GM15510 (cell line): ENCODE data around the gene TDRKH.

Experiments
- POLR2A ChIP-seq: IDR thresholded peaks from 3 replicates; pipeline ENCODE4 v1.6.1; 2011; ENCODE audit warnings: borderline replicate concordance; ENCODE audit not compliant: insufficient read length; ENCODE audit errors: extremely low read depth

TDRKH gene

DNA sequence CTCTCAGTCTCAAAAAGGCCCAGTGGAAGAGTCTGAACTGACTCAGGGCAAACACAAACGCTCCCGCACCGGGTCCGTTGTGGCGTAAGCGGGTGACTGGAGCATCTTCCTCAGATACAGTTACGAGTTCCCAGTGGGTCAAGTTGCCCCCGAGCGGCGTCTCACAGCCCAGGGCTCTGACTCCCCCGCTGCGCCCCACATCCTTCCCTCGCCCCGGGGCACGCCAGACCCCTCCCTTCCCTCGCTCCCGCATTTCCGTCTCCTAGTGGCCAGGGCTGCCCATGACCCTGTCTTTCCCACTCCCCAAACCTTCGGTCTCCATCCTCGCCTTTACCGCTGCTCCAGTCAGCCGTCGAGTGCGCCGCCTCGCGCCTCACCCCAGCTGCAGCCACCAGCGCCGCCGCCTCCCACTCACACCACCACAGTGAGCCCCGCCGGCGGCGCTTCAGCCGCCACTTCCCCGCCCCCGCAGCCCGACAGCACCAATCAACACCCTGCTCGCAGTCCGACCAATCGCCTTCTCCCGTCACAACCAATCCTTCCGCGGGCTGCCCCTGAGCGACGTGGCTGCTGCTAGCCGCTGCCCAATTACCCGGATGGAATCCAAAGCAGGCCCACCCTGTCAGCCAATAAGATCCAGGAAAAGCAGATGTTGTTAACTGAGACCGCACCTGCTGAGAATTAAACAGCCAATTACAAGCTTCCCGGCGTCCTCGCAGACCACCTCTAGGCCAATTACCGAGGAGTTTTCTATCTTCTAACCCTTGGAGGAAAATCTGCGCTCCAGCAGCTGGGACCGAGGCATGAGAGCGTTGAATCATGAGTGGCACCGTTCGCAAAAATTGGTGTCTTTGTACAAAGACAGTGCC, at the start of gene TDRKH:
TSS of gene TDRKH (minus strand) at position 430 of the 869 bp plus-strand sequence. CDS start 7,478 bp downstream, outside the sequence.
- peak; percentile 60 for TF ChIP-seq POLR2A

DNA sequence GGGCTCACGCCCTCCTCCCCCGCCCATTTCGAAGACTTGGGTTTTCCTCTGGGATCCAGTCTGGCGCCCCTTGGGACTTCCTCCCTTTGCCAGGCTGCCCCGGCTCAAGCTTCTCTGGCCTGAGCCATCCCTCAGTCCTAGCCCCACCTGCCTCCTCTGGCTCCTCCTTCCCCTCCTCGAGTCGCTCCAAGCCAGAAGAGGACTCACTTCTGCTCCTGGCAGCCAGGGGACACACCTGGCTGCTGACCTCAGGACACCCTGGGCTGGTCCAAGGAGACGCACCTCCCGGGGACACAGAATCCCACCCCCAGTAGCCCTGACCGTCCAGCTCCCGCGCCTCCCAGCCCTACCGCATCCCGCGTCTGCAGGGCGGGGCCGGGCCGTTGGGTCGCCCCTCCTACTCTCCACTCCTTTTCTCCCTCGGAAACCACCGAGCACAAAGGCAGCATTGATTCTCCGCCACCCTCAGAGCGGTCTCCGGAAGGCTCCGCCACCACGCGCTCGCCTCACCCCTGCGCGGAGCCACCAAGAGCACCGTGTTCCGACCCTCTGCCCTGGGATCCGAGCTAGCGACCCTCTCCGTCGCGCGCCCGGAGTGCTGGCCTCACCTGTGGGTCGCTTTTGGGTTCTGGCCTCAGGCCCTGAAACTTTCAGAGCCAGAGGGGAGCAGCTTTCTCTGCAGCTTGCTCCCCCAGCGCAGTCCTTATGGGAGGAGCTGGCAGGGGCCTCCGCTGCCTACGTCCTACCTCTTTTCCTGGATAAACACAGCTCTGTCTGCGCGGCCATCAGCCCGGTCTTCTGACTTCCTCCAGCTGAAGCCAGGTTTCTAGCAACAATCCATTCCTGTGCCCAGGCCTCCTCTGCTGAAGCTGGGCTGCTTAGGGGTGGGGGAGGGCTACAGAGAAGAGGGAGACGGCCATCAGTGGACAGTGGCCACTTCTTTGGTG, 49.4 kb upstream of the TDRKH start, which contains the start of gene C2CD4D:
TSS of gene C2CD4D (minus strand) at position 364 of the 947 bp plus-strand sequence. CDS start 831 bp downstream, outside the sequence.
- TF ChIP-seq POLR2A, result no peak

- no peak for TF ChIP-seq POLR2A
Observed at GRCh38 chr1:151839082-151839412, 48.7 kb upstream of the TDRKH start.

- no peak for TF ChIP-seq POLR2A
Observed at GRCh38 chr1:151838222-151839081, 48.2 kb upstream of the TDRKH start.

- no peak for TF ChIP-seq POLR2A
Observed at GRCh38 chr1:151837884-151838221, 47.6 kb upstream of the TDRKH start.

DNA sequence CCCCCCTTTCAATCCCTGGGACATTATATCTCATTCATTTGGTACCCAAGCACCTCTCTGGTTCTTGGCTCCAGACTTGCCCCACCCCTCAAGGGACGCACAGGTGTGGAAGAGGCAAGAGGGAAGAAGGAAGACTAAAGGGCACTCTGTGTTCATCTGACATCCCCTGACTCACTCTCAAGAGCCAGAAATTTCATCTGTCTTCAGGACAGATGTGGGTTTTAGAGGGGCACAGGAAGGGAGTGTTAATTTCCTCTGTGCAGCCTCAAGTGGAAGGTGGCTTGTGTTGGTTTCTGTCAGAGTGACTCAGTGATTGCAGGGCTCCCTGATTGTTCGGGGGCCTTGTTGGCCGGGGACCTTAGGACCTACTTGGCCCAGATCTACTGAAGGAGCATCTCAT, 46.9 kb upstream of the TDRKH start:
- TF ChIP-seq POLR2A, result no peak

DNA sequence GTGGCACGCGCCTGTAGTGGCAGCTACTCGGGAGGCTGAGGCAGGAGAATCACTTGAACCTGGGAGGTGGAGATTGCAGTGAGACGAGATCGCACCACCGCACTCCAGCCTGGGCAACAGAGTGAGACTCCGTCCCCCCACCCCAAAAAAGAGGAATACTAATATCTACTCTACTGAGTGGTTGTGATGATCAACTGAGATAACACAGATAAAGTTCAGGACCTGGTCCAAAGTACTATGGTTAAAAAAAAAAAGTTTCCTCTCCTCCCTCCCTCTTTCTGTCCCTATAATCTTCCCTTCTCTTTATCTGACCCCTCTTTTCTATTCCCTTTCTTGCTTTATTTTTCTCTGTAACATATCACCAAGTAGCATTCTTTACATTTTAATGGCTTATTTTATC, 45.3 kb upstream of the TDRKH start:
- TF ChIP-seq POLR2A, result no peak

- TF ChIP-seq POLR2A, result no peak
Observed at GRCh38 chr1:151834239-151834638, 43.9 kb upstream of the TDRKH start.

DNA sequence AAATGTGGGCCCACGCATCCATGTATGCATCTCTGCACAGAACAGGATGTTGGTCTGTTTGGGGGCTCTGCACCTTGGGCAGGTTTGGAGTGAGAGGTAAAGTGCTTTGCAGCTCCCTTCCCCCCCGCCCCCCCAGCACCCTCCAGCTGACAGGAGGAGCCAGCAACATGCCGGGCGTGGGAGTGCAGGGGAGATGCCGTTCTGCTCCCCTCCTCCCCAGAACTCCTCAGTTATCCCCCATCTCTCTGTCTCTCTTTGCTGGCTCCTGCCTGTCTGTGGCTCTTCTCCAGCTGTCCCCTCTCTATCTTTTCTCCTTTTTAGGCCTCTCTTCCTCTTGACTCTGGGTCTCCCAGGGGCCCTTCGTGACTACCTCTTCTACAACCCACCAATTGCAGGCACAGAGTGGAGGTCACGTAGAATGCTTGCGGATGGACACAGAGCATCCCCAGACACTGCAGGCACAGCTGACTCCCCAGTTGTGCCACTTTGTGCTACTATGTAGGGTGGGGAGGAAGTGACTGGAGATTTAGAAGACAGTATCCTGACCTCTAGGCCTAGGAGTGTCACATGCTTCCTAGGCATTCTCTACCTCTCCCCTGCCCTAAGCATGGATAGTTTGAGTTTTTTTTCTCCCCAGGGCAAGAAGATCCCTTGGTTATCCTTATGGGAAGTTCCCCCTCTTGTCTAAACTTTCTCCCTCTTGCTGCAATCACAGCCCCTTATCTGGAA, 43.0 kb upstream of the TDRKH start:
- TF ChIP-seq POLR2A, result no peak

DNA sequence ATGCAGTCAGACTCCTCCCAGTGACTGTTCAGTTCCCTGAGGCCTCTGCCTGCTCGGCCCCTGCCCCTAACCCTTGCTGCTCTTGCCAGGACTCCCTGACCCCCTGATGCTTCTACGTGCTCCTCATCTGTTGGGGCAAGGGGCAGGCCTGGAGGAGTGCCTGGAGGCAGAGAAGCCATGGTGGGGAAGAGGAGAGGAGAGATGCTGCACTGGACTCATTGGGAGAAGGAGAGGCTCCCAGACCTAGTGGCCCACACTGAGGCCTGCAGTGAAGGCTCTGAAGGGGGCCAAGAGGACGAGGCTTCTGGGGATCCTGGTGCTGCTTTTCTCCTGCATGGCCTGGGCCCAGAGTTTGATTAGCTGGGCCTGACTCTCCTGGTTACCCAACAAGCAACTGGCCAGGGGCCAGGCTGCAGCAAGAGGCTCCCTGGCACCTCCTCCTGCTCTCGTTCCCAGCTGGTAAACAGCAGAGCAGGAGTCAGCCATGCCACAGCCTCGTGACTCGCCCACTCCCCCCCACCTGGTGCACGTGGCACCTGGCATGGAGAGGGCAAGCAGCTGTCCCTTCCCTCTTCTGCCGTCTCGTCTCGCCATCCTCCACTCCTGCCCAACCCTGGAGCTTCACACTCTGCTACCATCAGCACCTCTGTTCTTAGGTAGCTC, 42.1 kb upstream of the TDRKH start:
- TF ChIP-seq POLR2A, result no peak

- TF ChIP-seq POLR2A, result no peak
Observed at GRCh38 chr1:151831605-151832004, 41.3 kb upstream of the TDRKH start, which contains the start of gene RORC. Gene RORC (minus strand): TSS chr1:151831802. CDS start chr1:151831764, 38 bp downstream.

DNA sequence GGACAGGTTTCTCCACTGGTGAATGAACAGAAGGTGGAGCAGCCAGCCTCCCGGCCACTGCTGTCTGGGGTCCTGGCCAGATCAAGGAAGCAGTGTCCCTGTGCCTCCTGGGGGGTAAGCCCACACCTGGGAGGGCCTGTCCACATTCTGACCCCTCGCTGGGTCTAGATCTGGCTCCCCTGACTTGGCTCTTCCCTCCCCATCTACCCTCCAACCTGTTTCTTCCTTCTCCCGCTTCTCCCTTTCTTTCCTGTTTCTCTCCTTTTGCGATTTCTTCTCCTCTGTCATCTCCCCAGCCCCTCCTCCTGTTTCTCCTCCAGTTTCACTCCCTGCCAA, 40.9 kb upstream of the TDRKH start:
- no peak for TF ChIP-seq POLR2A

DNA sequence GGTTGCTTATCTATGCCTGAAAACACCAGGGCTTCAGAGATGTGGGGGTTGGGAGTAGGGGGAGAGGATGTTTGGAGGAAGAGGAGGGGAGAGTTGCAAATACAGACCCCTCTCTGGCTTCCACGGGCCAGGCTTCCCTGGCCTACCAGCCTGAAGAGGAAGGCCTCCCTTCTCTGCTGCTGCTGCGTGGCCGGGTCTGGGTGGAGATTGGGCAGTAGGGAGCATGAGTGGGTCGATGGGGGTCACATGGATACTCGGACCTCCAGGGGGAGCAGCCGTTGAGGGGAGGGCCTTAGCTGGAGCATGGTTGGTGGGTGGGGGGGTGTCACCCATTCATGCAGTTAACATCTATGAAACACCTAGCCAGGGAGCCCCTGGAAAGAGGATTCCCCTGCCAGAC, 39.8 kb upstream of the TDRKH start:
- no peak for TF ChIP-seq POLR2A

DNA sequence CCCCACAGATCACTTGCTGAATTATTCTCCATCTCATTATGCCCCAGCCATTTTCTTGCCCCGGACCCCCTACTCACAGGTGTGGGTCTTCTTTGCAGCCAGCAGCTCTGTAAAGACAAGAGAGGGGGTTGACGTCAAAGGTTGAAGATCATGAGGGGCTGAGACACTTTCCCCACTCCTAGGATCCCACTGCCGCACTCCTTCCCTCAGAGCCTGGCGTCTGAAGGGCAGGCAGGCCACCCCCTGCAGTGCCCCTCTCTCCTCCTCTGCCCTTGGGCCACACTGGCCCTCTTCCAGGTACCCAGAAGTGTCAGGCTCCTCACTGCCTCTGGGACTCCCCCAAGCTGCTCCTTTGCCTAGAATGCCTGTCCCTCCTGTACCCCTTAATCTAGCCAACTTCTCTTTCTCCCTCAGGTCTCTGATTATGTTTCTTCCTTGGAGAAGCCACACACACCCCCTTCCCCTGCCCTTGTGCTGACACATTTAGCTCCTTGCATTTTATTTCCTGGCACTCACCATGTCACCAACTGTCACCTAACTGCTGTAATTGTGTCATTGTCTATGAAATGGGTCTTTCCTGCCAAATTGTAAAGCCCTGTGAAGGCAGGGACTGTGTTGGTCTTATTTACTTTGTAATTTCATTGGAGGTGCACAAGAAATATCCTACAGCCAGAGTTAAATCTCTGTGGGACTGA, 39.2 kb upstream of the TDRKH start:
- no peak for TF ChIP-seq POLR2A

DNA sequence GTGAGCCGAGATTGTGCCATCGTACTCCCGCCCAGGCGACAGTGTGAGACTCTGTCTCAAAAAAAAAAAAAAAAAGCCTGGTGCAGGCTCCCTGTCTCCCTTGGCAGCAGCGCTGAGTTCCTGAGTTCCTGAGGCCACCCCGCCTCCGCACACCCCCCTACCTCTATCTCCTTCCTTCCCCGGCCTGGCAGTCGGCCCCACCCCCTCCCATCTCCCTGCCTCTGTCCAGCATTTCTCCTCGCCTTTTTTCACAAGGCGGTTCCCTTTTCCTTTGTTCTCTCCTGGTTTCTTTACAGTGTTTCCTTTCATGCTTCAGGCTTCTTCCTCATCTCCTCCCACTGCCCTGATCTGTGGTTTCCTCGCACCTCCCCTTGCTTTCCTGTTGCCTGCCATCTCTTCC, 38.6 kb upstream of the TDRKH start:
- TF ChIP-seq POLR2A, result no peak
